HG02973 (cell line): Measurements from ENCODE around the gene SNF8.

Experiments used
- ATAC-seq: cut with Tn5 transposase; IDR thresholded peaks from one replicate; pipeline ENCODE4 v1.9.1; 2021; ENCODE audit warnings: moderate library complexity; ENCODE audit not compliant: unreplicated experiment

The SNF8 gene

GRCh38 chr17:48893646-48894508, 50.8 kb downstream of the SNF8 start:
- ATAC-seq: no peak

- ATAC-seq: no peak
Measured at GRCh38 chr17:48892940-48893645, 51.5 kb downstream of the SNF8 start.

- no peak for ATAC-seq
Measured at GRCh38 chr17:48890086-48890485, 54.6 kb downstream of the SNF8 start.

GRCh38 chr17:48883171-48883570, 61.5 kb downstream of the SNF8 start:
- ATAC-seq: no peak

- ATAC-seq: no peak
Measured at GRCh38 chr17:48882272-48882671, 62.4 kb downstream of the SNF8 start.
